HG03520 (cell line): Measurements from ENCODE around the gene TJP1.
"Not testable (repeated sequence)": the region's sequence is repeated elsewhere in the genome, so short reads cannot be mapped to it uniquely, and the experiment has no call there.

Source experiments
- ATAC-seq: cut with Tn5 transposase; IDR thresholded peaks from one replicate; pipeline ENCODE4 v1.9.1; 2021; ENCODE audit warnings: mild to moderate bottlenecking, moderate library complexity; ENCODE audit not compliant: unreplicated experiment

Gene TJP1

GRCh38 chr15:29685156-29686078 is 136.9 kb downstream of the TJP1 start:
- no peak for ATAC-seq

DNA sequence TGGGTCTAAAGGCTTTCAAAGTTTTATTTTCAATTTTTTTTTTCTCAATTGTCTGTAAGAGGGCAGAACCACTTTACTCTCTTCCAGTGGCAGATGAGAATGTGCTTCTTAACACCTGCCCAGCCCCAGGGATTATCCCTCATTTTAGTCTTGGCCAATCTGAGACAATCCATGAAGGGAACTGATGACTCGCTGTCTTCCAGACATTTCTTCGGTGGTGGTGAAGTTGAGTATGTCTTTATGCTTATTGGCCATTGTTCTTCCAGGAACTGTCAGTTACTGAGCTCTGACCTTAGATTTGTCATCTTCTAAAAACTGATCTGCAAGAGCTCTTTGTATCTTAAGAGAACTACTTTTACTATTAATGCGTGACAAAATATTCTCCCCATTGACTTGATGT is 139.5 kb downstream of the TJP1 start:
- no peak for ATAC-seq

DNA sequence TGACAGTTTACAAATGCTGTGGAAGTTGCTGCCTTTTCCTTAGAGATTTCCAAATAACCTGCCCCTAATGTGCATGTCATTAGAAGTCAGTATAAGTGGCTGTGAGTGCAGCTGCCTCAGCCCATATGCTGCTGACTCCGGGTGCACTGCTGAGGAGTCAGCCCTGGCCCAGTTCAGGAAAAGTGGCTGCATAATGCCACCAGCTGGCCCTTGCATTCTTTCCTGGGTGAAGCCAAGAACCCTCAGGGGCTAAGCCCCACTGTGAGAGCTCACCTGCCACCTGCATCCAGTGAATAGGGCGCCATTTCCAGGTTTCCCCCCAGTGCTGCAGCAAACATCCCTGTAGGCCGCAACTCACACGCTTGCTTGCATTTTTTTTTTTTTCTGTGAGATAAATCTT is 139.9 kb downstream of the TJP1 start:
- ATAC-seq: no peak

DNA sequence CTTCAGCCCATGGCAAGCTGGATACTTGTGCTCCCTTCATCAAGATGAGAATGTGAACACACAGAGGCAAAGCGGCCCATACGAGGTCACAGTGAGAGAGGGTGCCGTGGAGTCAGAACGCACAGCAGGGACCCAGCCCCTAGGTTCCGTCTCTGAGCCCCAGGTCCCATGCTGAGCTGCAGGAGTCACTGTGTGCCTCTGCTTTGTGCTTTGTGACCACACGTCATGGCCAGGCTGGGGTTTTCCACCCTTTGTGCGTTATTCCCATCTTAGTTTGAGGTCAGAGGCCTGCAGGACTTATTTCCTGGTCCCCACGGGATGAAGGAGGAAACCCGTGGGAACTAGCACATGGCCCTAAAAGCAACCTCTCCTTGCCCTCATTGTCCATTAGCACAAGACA is 140.3 kb downstream of the TJP1 start:
- ATAC-seq: no peak

GRCh38 chr15:29681166-29681845 is 141.0 kb downstream of the TJP1 start:
- no peak for ATAC-seq

- ATAC-seq: no peak
Measured at GRCh38 chr15:29680465-29681165, 141.7 kb downstream of the TJP1 start.

- no peak for ATAC-seq
Measured at GRCh38 chr15:29678504-29679034, 143.7 kb downstream of the TJP1 start.

DNA sequence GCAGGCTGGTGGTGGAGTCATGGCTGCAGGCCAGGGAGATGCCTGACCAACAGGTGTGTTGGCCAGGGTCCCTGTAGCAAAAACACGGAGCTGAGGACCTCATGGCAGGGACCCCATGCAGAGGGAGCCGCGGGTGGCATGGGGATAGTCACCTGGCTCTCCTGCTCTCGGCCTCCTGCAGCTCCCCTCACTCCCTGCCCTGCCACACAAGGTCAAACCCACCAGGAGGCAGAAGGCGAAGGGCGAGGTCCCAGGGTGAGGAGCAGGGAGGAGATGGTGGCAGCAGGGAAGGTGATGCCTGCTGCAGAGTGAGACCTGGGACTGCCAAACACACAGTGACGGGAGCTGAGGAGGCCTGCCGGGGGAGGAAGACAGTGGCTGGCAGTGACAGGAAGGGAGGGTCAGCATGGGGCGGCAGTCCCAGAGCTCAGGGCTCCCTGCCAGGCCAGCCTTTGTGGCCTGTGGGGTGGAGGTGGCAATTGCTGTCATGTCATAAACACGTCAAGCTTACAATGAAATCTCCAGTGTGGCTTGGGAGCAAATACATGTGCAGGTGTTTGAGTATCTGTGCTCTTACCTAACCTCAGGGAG is 144.3 kb downstream of the TJP1 start:
- ATAC-seq: no peak

DNA sequence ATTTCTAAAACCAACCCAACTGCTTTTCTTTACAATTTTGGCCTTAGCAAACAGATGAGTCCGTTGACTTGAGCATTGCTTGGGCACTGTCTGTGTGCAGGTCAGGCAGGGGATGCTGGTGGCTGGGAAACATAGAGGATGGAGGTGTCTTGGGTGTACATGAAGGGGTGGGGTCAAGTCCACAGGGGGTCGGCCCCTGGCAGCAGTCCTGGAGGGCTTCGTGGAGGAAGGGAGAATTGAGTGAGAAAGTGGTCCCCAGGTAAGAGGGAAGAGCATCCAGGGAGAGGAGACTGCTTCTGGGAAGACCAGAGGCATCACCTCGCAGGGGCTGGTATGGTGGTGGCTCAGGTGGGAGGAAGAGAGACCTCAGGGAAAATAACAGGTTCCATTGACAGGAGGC is 144.8 kb downstream of the TJP1 start:
- no peak for ATAC-seq

DNA sequence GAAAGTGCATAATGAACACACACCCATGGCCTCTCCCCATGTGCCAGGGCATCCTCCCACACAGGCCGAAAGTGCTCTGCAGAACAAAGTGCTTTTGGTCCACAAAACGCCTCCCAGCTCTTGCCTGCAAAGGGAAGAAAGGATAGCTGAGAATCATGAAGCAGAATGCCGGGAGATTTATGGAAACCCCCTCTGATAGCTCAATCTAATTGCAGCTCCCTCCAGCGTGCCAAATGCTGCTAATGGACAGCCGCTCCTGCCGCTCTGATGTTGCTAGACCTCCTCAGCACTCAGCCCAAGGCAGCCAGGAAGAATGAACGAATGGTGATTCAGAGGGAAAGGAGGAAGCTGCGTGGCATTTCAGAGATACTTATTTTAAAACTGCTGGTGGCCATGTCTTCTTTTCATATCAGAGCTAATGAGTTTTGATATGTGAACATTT is 145.3 kb downstream of the TJP1 start:
- ATAC-seq: no peak

DNA sequence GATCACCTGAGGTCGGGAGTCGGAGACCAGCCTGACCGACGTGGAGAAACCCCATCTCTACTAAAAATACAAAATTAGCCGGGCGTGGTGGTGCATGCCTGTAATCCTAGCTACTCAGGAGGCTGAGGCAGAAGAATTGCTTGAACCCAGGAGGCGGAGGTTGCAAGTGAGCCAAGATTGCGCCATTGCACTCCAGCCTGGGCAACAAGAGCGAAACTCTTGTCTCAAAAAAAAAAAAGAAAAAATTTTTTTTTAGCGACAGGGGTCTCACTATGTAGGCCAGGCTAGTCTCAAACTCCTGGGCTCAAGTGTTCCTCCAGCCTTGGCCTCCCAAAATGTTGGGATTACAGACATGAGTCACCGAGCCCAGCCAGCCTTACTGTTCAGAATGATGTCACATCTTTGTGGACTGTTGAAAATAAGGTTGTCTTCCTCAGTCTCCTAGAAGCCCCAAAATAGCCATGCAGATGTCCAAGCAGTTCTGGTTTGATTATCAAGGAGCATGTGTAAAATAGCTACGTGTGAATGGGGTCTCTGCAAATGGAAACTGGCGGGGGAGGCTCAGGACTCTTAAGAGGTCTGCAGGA is 145.8 kb downstream of the TJP1 start:
- not testable (repeated sequence) for ATAC-seq

DNA sequence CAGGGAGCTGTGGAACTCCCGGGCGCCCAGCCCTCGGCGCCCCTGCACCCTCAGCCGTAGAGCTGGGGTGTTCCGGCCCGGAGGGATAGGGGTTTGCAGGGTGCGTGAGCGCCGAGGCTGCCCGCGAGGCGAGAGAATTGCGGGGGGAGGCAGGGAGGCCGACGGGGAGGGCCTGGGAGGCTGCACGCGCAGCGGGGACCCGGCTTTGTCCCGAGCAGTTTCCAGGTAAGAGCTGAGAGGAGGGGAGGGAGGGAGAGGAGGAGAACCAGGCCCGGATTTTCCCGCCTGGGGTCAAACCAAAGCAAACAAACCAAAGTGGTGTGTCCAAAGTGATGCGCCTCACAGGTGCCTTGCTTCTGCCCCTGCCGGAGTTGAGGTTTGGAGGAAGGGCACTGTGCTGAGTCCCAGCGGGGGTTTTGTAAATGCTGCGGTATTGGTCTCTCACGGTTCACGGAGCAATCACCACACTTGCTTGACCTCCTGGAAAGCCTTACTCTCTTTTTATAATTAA is 146.4 kb downstream of the TJP1 start:
- ATAC-seq: no peak

DNA sequence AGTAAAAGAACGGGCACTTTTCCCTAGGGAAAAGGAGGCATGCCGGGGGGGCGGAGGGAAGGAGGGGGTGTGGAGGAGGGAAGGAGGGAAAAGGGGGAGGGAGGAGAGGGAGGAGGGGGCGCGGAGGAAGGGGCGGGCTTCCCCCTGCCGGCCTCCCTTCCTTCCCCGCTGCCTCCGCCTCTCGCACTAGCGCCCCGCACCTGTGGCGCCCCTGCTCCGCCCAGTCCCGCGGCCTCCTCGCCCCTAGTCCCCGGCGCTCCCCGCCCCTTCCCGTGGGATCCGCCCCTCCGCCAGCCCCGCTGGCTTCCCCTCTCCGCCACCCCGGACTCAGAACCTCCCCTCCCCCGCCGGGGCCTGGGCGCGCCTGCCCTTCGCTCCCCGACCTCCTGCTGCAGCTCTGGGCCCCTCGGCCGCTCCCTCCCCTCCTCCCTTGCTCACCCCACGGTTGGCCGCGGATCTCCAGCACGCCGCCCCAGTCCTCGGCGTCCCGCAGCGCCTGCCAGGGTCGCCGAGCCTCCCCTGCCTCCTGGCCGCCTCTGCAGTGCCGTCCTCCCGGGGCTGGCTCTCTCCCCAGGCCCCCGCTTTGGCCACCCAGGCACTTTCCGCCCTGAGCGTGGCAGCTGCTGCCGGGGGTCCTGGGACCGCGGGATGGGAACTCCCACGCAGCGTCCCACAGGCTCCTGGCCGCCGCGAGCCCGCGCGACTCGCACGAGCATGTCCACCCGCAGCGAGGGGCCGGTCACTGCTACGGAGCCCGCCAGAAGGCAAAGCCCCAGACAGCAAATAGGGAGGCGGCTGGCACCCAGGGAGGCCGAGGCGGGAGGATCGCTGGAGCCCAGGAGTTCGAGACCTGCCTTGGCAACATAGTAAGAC is 147.4 kb downstream of the TJP1 start:
- ATAC-seq: no peak

- ATAC-seq: no peak
Measured at GRCh38 chr15:29672923-29673809, 149.1 kb downstream of the TJP1 start.

- no peak for ATAC-seq
Measured at GRCh38 chr15:29672446-29672845, 149.8 kb downstream of the TJP1 start.

GRCh38 chr15:29672046-29672445 is 150.2 kb downstream of the TJP1 start:
- ATAC-seq: not testable (repeated sequence)

GRCh38 chr15:29670998-29671981 is 151.0 kb downstream of the TJP1 start:
- ATAC-seq: no peak
